Smooth muscle cell of the brain vasculature (primary cell): ENCODE measurements around the gene EPHA2.

Experiments used
- DNase-seq: peaks from one replicate; pipeline ENCODE4 v3.0.0-alpha.2; 2012; ENCODE audit warnings: low read depth, low spot score

The EPHA2 gene

GRCh38 chr1:16092923-16093511, 62.9 kb downstream of the EPHA2 start:
- DNase-seq = no peak

- DNase-seq = no peak
Observed at GRCh38 chr1:16092097-16092922, 63.6 kb downstream of the EPHA2 start.

DNA sequence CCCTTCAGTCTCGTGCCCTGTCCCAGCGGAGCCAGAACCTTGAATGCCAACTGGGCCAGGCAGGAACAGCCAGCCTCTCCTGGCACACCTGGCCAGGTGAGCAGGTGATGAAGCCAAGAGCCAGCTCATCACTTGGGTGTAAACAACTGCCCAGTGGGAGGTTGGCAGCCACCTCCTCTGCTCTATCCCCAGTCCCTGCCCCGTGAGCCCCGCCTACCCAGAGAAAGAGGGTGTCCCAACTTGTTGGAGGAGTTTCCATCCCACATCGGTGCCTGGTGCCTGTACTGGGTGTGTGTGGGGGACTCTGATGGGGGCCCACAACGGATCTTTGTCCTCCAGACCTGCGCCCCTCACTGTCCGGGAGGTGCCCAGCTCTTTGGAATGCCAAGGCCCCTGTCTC, 64.6 kb downstream of the EPHA2 start:
- no peak for DNase-seq

- DNase-seq = no peak
Observed at GRCh38 chr1:16090076-16090826, 65.6 kb downstream of the EPHA2 start.

DNA sequence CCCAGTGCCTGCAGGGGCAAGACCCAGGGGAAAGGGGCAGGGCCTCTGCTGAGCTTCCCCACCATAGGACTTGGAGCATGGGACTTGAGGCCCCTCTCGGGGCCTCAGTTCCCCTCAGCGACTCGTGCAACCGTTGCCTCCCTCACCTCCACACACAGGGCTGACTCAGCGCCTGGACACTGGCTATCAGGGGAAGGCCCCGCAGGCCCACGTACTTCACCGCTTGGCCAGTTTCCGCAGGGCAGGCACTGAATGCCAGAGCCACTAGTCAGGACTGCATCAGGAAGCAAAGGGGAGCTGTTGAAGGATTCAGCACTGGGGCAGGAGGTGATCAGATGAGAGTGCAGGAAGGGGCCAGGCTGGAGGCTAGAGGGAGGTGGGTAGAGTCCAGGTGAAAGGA, 66.9 kb downstream of the EPHA2 start:
- DNase-seq = no peak

DNA sequence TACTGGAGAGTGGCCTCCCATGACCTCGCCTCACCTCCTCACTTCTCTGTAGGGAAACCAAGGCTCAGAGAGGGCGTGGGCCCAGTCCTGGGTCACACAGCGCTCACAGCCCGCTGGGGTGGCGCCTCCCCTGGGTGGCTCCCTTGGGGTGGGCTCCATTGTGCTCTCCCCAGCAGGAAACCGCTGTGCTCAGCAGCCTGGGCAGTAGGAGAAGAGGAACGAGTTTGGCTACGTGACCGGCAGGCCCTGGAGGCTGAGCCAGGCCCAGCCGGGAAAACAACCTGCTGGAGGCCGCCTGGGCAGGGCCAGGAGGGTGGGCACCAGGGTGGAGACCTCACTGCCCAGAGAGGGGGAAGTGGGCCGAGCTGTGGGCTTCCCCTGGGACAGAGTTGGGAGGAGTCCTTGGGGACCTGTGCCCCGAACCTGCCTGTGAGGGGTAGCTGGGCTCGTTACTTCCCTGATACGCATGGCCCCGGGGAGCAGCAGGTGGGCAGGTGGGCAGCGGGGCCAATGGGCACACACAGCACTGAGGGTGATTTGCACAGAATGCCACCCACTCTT, 67.4 kb downstream of the EPHA2 start:
- no peak for DNase-seq

DNA sequence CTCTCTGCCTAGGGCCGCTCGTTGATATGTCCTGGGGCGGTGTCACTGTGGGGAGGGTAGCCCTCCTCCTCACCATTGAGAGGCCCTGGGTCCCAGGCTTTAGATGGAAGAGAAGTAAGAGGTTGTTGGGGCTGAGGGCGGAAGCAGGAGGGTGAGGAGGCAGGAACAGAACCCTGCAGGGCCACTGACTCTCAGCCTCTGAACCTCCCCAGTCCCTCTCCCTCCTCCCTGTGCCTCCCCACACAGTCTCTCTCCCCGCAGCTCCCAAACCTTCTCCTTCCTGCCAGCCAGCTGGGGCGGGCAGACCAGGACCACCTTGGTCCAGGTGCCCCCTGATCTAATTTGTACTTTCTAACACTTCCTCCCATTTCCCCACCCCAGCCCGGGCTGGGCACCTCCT, 68.1 kb downstream of the EPHA2 start:
- DNase-seq = no peak

GRCh38 chr1:16085522-16085921, 70.3 kb downstream of the EPHA2 start:
- DNase-seq = no peak

GRCh38 chr1:16083486-16083885, 72.4 kb downstream of the EPHA2 start:
- no peak for DNase-seq

DNA sequence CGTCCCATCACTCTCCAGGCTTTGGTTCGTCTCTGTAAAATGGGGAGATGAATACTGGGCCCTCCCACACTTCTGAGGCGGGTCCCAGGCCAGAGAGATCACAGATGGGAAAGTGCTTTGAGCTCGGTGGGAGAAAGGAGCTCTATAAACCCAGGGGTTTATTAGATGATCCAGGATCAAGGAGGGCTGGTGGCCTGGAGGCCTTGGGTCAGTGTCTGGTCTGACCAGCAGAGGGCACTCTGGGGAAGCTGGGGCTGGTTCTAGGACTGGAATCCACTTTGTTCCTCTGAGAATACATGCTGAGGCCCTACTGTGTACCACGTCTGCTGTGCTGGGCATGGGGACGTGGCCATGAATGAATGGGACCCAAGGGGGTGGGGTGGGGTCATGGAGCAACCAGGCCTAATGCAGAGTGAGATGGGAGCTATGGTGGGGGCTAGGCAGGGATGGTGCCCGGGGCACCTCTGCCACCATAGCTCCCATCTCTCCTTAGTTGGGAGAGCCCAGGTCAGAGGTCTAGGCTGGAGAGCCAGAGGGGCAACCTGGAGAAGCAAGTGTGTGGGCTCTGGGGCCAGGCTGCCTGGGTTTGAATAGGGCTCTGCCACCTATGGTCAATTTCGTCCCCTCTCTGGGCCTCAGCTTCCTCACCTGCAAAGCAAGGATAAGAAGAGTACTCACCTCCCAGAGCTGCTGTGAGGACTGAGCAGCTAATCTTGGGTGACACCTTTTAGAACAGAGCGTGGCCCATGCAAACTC, 73.4 kb downstream of the EPHA2 start:
- peak; percentile 24 for DNase-seq

- DNase-seq = no peak
Observed at GRCh38 chr1:16081636-16082035, 74.2 kb downstream of the EPHA2 start.

DNA sequence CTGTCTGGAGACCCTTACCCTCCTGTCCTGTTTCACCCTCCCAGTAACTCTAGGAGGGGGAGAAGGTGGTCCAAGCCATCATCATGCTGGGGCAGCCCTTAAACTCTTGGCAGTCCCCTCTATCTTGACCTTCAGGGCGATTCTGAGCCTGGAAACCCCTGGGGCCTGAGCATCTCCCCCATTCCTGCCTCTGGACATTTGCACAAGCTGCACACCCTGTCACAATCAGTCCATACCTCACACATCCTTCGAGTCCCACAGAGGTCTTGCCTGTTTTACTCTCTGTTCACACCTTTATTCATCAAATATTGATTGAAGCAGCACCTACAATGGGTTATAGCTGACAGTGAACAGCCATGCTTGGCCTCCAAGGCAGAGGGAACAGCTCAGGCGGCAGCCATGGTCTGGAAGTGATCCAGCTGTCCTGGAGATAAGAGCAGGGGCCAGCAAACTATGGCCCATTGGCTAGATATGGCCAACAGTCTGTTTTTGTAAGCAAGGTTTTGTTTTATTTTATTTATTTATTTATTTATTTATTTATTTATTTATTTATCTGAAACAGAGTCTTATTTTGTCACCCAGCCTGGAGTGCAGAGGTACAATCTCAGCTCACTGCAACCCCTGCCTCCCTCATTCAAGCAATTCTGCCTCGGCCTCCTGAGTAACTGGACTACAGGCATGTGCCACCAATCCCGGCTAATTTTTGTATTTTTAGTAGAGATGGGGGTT, 75.3 kb downstream of the EPHA2 start:
- DNase-seq = no peak

GRCh38 chr1:16078925-16079656, 76.8 kb downstream of the EPHA2 start:
- peak; percentile 55 for DNase-seq

DNA sequence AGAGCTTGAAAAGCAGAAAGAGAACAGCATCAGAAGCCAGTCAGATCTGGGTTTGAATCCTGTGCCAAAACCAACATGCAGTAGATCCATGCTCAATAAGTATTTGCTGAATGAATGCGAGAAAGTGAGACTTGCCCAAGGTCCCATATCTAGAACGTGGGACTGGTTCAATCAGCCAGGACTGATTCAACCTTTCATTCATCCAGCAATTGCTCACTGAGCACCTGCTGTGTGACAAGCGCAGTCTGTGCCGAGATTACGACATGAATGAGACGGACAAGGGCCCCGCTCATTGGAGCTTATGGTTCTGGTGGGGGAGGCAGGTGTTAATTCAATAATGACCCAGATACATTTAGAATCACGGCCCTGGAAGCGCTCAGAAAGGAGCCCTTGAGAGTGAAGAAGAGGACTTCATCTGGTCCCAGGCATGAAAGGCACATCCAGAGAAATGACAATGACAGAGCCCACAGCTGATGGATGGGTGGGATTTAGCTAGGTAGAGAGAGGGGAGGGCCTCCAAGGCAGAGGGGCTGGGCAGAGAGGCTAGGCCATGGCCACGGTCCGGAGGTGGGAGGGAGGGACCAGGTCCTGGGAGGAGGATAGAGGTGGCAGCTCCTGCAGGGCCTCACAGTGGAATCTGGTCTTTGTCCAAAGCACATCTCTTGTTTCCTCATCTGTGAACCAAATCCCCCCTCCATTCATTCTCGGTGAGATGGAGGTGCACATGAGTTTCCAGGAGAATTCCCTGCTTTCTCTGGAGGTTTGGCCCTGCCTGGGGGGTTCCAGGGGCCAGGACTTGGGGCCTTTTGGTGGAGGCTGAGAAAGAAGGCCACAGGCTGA, 78.2 kb downstream of the EPHA2 start:
- DNase-seq = no peak

DNA sequence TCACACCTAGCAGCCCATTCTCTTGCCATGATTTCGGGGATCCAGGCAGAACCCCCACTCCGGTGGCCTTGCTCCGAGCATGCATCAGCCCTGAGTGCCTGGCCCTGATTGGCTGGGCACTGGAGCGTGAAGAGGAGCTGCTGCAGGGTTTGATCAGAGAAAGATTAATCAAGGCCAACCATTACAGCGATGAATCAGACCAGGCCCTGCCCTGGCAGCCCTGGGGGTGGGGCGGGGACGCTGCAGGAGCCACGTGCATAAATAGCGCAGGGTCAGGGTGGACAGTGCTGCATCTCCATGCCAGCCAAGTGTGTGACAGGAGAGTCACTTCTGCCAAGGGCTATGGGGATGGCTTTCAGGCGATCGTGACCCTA, 79.0 kb downstream of the EPHA2 start:
- no peak for DNase-seq

DNA sequence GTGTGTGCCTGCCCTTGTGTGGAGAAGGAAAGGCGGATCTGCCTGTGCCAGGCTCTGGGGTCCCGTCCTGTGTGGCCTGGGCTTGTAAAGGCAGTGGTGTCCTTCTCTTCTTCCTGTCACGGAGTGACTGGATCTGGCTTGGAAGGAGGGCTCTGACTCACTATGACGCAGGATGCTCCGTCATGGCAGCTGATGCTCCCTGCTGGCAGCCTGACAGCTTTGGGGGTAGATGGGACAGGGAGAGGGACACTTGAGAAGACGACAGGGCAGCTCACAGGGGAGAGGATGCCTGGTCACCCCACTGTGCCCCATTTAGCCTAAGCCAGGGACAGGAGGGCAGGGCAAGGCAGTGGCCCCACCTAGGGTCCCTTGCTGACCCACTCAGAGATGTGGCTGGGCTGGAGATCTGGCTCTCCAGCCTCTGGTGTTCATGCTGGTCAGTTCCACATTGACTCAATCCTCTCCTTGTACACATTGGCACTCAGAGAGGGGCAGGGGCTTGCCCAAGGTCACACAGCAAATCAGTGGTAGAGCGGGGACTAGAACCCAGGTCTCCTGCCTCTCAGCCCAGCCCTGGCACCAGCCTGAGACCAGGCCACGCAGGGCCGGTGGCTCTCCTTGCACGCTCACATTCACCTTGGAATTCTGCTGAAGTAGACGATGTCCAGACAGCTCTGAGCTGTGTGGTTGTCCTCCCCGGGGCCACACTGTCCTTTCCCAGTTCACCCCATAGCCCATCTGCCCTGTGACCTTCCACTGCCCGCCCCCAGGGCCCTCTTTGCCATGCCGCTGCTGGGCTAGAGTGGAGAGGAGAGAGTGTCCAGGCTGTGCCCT, 79.6 kb downstream of the EPHA2 start:
- DNase-seq = peak; percentile 39

DNA sequence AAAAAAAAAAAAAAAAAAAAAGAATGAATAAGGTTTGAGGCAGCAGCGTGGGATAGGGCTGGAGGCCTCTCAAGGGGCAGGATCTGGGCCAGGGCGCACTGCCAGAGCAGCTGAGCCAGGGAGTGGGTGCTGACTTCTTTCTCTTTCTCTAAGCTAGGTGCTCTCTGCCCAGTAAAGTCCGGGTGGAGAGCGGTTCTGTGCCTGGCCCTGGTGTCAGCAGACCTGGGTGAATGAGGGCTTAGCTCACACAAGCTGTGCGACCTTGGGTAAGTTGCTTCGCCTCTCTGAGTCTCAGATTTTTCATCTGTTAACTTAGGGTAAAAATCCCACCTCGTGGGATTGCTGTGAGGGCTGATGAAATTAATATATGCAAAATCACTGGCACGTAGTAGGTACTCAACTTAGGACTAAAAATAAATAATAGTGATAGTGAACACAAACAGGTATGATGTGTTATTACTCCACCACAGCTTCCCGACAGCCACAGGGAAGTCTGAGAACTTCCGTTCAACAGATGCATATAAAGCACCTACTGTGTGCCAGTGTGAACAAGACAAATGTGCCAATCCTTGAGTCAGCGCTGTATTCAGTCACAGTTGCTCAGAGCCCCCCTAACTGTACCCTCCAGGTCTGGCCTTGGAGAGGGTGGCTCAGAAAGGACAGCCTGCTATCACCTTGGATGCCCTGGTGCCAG, 80.4 kb downstream of the EPHA2 start:
- no peak for DNase-seq
